Measurements from ENCODE around the gene COMMD10. TPM values are rescaled to one million over a fixed set of nuclear protein-coding genes. Genes with fewer than 3 reads are reported as not detected.
A peak's percentile ranks its signal among the peaks of the same experiment; 100 is the strongest.

The COMMD10 gene
- total RNA-seq, 2 experiments from 2014 or later: 21.7 to 22.5 TPM

GRCh38 chr5:116130976-116131375 lies 46.2 kb downstream of the COMMD10 start:
- Mint-ChIP-seq H3K27me3 (no peaks in the 10 kb centered on the region), H3K36me3 (ENCODE audit: low read depth) (peaks cover 2% of the 10 kb centered on the region), H3K27ac (no peak overlapping the region), H3K4me1 (peaks cover 5% of the 10 kb centered on the region), H3K4me3 (no peak overlapping the region), H3K9me3 (peaks cover 2% of the 10 kb centered on the region)
- DNase-seq: no peak
- ChIA-PET CTCF (no interaction called here), POLR2A (no interaction called here)

- CTCF ChIA-PET: interaction anchor here (1.1 kb wide), 1 partner anchor 442 kb away, joined by 3 read pairs; no protein-coding TSS in a partner anchor
Observed at GRCh38 chr5:116133281-116133680, 48.5 kb downstream of the COMMD10 start.

GRCh38 chr5:116135344-116135743 lies 50.5 kb downstream of the COMMD10 start:
- Mint-ChIP-seq H3K27ac (no peak overlapping the region), H3K4me1 (peaks cover 5% of the 10 kb centered on the region), H3K4me3 (no peak overlapping the region), H3K36me3 (ENCODE audit: low read depth) (no peaks in the 10 kb centered on the region), H3K9me3 (no peaks in the 10 kb centered on the region), H3K27me3 (no peaks in the 10 kb centered on the region)
- ChIA-PET POLR2A (no interaction called here), CTCF (interaction anchor here (2.1 kb wide), 1 partner anchor 441 kb away, joined by 7 read pairs; no protein-coding TSS in a partner anchor)
- peak; percentile 22 for DNase-seq

More at GRCh38 chr5:116133281-116133680, 48.5 kb downstream of the COMMD10 start:
- no peak overlapping the region for H3K4me3 Mint-ChIP-seq
- no peaks in the 10 kb centered on the region for H3K36me3 Mint-ChIP-seq (ENCODE audit: low read depth)
- peaks cover 5% of the 10 kb centered on the region for H3K4me1 Mint-ChIP-seq
- no peak overlapping the region for H3K27ac Mint-ChIP-seq
- DNase-seq: no peak
- H3K9me3 Mint-ChIP-seq: no peaks in the 10 kb centered on the region
- no peaks in the 10 kb centered on the region for H3K27me3 Mint-ChIP-seq
- POLR2A ChIA-PET: no interaction called here

- H3K9me3 Mint-ChIP-seq: no peaks in the 10 kb centered on the region
- no peaks in the 10 kb centered on the region for H3K27me3 Mint-ChIP-seq
- no peak overlapping the region for H3K27ac Mint-ChIP-seq
- H3K36me3 Mint-ChIP-seq (ENCODE audit: low read depth): no peaks in the 10 kb centered on the region
- no peak overlapping the region for H3K4me3 Mint-ChIP-seq
- CTCF ChIA-PET: interaction anchor here (1.1 to 2.4 kb wide), 5 partner anchors 391 to 813 kb away, joined by 3 to 10 read pairs (median 4); no protein-coding TSS in a partner anchor
- no peak for DNase-seq
- H3K4me1 Mint-ChIP-seq: peaks cover 5% of the 10 kb centered on the region
- POLR2A ChIA-PET: no interaction called here
Observed at GRCh38 chr5:116137544-116138378, 52.9 kb downstream of the COMMD10 start.

- ChIA-PET CTCF (no interaction called here), POLR2A (no interaction called here)
- no peak for DNase-seq
- Mint-ChIP-seq H3K9me3 (no peaks in the 10 kb centered on the region), H3K27me3 (no peaks in the 10 kb centered on the region), H3K27ac (no peak overlapping the region), H3K36me3 (ENCODE audit: low read depth) (no peaks in the 10 kb centered on the region), H3K4me3 (no peak overlapping the region), H3K4me1 (no peaks in the 10 kb centered on the region)
Observed at GRCh38 chr5:116142495-116142894, 57.7 kb downstream of the COMMD10 start.

- POLR2A ChIA-PET: no interaction called here
Observed at GRCh38 chr5:116144103-116144502, 59.3 kb downstream of the COMMD10 start.

GRCh38 chr5:116144991-116145390 lies 60.2 kb downstream of the COMMD10 start:
- H3K4me3 Mint-ChIP-seq: no peak overlapping the region
- H3K9me3 Mint-ChIP-seq: no peaks in the 10 kb centered on the region
- no peaks in the 10 kb centered on the region for H3K4me1 Mint-ChIP-seq
- no peaks in the 10 kb centered on the region for H3K27me3 Mint-ChIP-seq
- ChIA-PET CTCF (no interaction called here), POLR2A (no interaction called here)
- no peak overlapping the region for H3K27ac Mint-ChIP-seq
- no peaks in the 10 kb centered on the region for H3K36me3 Mint-ChIP-seq (ENCODE audit: low read depth)
- DNase-seq: no peak

More at GRCh38 chr5:116144103-116144502, 59.3 kb downstream of the COMMD10 start:
- DNase-seq: no peak
- Mint-ChIP-seq H3K4me3 (no peak overlapping the region), H3K27ac (no peak overlapping the region), H3K4me1 (no peaks in the 10 kb centered on the region), H3K27me3 (no peaks in the 10 kb centered on the region), H3K36me3 (ENCODE audit: low read depth) (no peaks in the 10 kb centered on the region), H3K9me3 (no peaks in the 10 kb centered on the region)
- CTCF ChIA-PET: no interaction called here

- Mint-ChIP-seq H3K4me1 (no peaks in the 10 kb centered on the region), H3K4me3 (no peak overlapping the region), H3K9me3 (no peaks in the 10 kb centered on the region), H3K27ac (no peak overlapping the region), H3K36me3 (ENCODE audit: low read depth) (no peaks in the 10 kb centered on the region), H3K27me3 (no peaks in the 10 kb centered on the region)
- DNase-seq: no peak
- ChIA-PET POLR2A (no interaction called here), CTCF (no interaction called here)
Observed at GRCh38 chr5:116145416-116145815, 60.6 kb downstream of the COMMD10 start.

GRCh38 chr5:116152169-116152568 lies 67.3 kb downstream of the COMMD10 start:
- ChIA-PET POLR2A (no interaction called here), CTCF (no interaction called here)
- no peak overlapping the region for H3K27ac Mint-ChIP-seq
- H3K36me3 Mint-ChIP-seq (ENCODE audit: low read depth): peaks cover 6% of the 10 kb centered on the region
- no peaks in the 10 kb centered on the region for H3K27me3 Mint-ChIP-seq
- H3K9me3 Mint-ChIP-seq: no peaks in the 10 kb centered on the region
- no peak overlapping the region for H3K4me3 Mint-ChIP-seq
- no peaks in the 10 kb centered on the region for H3K4me1 Mint-ChIP-seq
- DNase-seq: no peak

- Mint-ChIP-seq H3K27me3 (no peaks in the 10 kb centered on the region), H3K4me3 (no peak overlapping the region), H3K36me3 (ENCODE audit: low read depth) (peaks cover 6% of the 10 kb centered on the region), H3K27ac (no peak overlapping the region), H3K4me1 (no peaks in the 10 kb centered on the region), H3K9me3 (no peaks in the 10 kb centered on the region)
- DNase-seq: no peak
- CTCF ChIA-PET: no interaction called here
- POLR2A ChIA-PET: no interaction called here
Observed at GRCh38 chr5:116153687-116154174, 68.9 kb downstream of the COMMD10 start.

GRCh38 chr5:116154252-116154651 lies 69.4 kb downstream of the COMMD10 start:
- POLR2A ChIA-PET: no interaction called here
- DNase-seq: no peak
- Mint-ChIP-seq H3K27me3 (no peaks in the 10 kb centered on the region), H3K4me3 (no peak overlapping the region), H3K4me1 (no peaks in the 10 kb centered on the region), H3K27ac (no peak overlapping the region), H3K36me3 (ENCODE audit: low read depth) (peaks cover 6% of the 10 kb centered on the region), H3K9me3 (no peaks in the 10 kb centered on the region)
- CTCF ChIA-PET: no interaction called here

- H3K9me3 Mint-ChIP-seq: no peaks in the 10 kb centered on the region
- no peak overlapping the region for H3K4me3 Mint-ChIP-seq
- no peak for DNase-seq
- H3K4me1 Mint-ChIP-seq: no peaks in the 10 kb centered on the region
- ChIA-PET POLR2A (no interaction called here), CTCF (no interaction called here)
- H3K27me3 Mint-ChIP-seq: no peaks in the 10 kb centered on the region
- peaks cover 6% of the 10 kb centered on the region for H3K36me3 Mint-ChIP-seq (ENCODE audit: low read depth)
- H3K27ac Mint-ChIP-seq: no peak overlapping the region
Observed at GRCh38 chr5:116154931-116155330, 70.1 kb downstream of the COMMD10 start.

- H3K27me3 Mint-ChIP-seq: no peaks in the 10 kb centered on the region
- no peaks in the 10 kb centered on the region for H3K9me3 Mint-ChIP-seq
- ChIA-PET POLR2A (no interaction called here), CTCF (no interaction called here)
- H3K36me3 Mint-ChIP-seq (ENCODE audit: low read depth): no peaks in the 10 kb centered on the region
- DNase-seq: no peak
- H3K4me3 Mint-ChIP-seq: no peak overlapping the region
- no peaks in the 10 kb centered on the region for H3K4me1 Mint-ChIP-seq
- no peak overlapping the region for H3K27ac Mint-ChIP-seq
Observed at GRCh38 chr5:116157902-116158301, 73.1 kb downstream of the COMMD10 start.

- H3K4me3 Mint-ChIP-seq: no peak overlapping the region
- POLR2A ChIA-PET: no interaction called here
- H3K9me3 Mint-ChIP-seq: no peaks in the 10 kb centered on the region
- no peak overlapping the region for H3K27ac Mint-ChIP-seq
- CTCF ChIA-PET: no interaction called here
- no peaks in the 10 kb centered on the region for H3K36me3 Mint-ChIP-seq (ENCODE audit: low read depth)
- no peaks in the 10 kb centered on the region for H3K4me1 Mint-ChIP-seq
- DNase-seq: no peak
- no peaks in the 10 kb centered on the region for H3K27me3 Mint-ChIP-seq
Observed at GRCh38 chr5:116159006-116159405, 74.2 kb downstream of the COMMD10 start.
